Endometrial microvascular endothelial cells (primary cell): ENCODE results near the gene NCOA4. TPM values are rescaled to one million over a fixed set of nuclear protein-coding genes. Genes with fewer than 3 reads are reported as not detected.

ENCODE experiments used
- total RNA-seq: library from RNA; depleted of rRNA; stranded (reverse); fragments of >200 nt; gene quantifications from one replicate; pipeline ENCODE4 v1.2.3, GENCODE V29; 2015; ENCODE audit errors: inconsistent ontology term

The NCOA4 gene
- total RNA-seq, 1 donor from 2014 or later, result 211 TPM

Other genes with a start within 250 kb of the NCOA4 start
- 14.4 TPM for gene AGAP4, start 183.1 kb downstream of the NCOA4 start, total RNA-seq
- 139 TPM for gene TIMM23, start 58.1 kb downstream of the NCOA4 start, total RNA-seq
- not detected for gene MSMB, start 15.6 kb upstream of the NCOA4 start, total RNA-seq